HepG2 (cell line): ENCODE results near the gene PADI6. TPM values are rescaled to one million over a fixed set of nuclear protein-coding genes. Genes with fewer than 3 reads are reported as not detected.

ENCODE experiments used
- ATAC-seq: fragments of 200-7000 bp; cut with Tn5 transposase; 3 replicates; pipeline ENCODE4 v1.9.1; 2020; ENCODE audit warnings: mild to moderate bottlenecking, moderate library complexity
- BruUV-seq: library from RNA; stranded (reverse); fragments of 400-500 nt; replicated peaks from 2 replicates; lab custom pipeline; 2021; lab: Mats Ljungman, UMichigan
- CTCF ChIA-PET: fragments of 300-600 bp; formaldehyde crosslinking; extraction: SDS; loops from one replicate; lab custom pipeline; 2021; ENCODE audit warnings: low total read pairs, inconsistent platforms, low intra/inter-chr PET ratio; lab: Yijun Ruan, JAX
- POLR2A ChIA-PET: fragments of 350-600 bp; sonication (Branson Sonifier 250); formaldehyde crosslinking; loops from one replicate; lab custom pipeline; 2020; ENCODE audit warnings: antibody characterized with exemption, inconsistent platforms; lab: Yijun Ruan, JAX
- DNase-seq: peaks from one replicate; pipeline ENCODE4 v3.0.0-alpha.2; 2015; ENCODE audit warnings: low spot score
- FAIRE-seq: peaks from 3 replicates; lab custom pipeline; 2011; peaks lifted over from hg19 to GRCh38; lab: Jason Lieb, UNC
- H2AFZ ChIP-seq: one replicate; pipeline ENCODE4 v1.6.1; 2011; ENCODE audit warnings: low read length, inconsistent platforms
- H3K27ac ChIP-seq: fragments of 300-600 bp; 3 replicates; pipeline ENCODE4 v1.8.0; 2011; ENCODE audit warnings: mixed run types, mild to moderate bottlenecking, mixed read lengths, low read length, inconsistent platforms; ENCODE audit not compliant: insufficient read depth; ENCODE audit errors: extremely low read length
- H3K27me3 ChIP-seq, 2 experiments: fragments of 200-600 bp in 1 of 2; 2 replicates in 1 of 2; 3 replicates in 1 of 2; pipeline versions ENCODE4 v1.6.0 to v1.8.0; 2011; ENCODE audit warnings: low read length in 2 of 2, mild to moderate bottlenecking in 2 of 2, moderate library complexity in 2 of 2, inconsistent platforms in 1 of 2; ENCODE audit not compliant: insufficient read depth in 2 of 2, control insufficient read depth in 1 of 2
- H3K36me3 ChIP-seq, 2 experiments: fragments of 200-600 bp in 1 of 2; replicated peaks in 1 of 2; 2 replicates in 1 of 2; 3 replicates in 1 of 2; pipeline versions ENCODE4 v1.5.1 to v1.8.0; 2011; ENCODE audit warnings: low read length in 2 of 2, inconsistent platforms in 1 of 2; ENCODE audit not compliant: insufficient read depth in 2 of 2, control insufficient read depth in 1 of 2
- H3K4me1 ChIP-seq: 2 replicates; pipeline ENCODE4 v1.5.1; 2012; ENCODE audit warnings: low read length, inconsistent platforms; ENCODE audit not compliant: insufficient read depth
- H3K4me2 ChIP-seq: 2 replicates; pipeline ENCODE4 v1.6.0; 2011; ENCODE audit warnings: low read depth, low read length, inconsistent platforms
- H3K4me3 ChIP-seq, 3 experiments: fragments of 200-600 bp in 1 of 3; sonication (generic), shearing (Covaris generic) in 1 of 3; replicated peaks in 1 of 3; 2 replicates each; pipeline ENCODE4 v1.5.1; 2011 to 2016; ENCODE audit warnings: low read length in 3 of 3, inconsistent platforms in 2 of 3, low read depth in 2 of 3, mild to moderate bottlenecking in 2 of 3, control low read depth in 1 of 3, mixed read lengths in 1 of 3; ENCODE audit not compliant: insufficient read depth in 1 of 3
- H3K79me2 ChIP-seq: one replicate; pipeline ENCODE4 v1.6.1; 2011; ENCODE audit warnings: low read length, inconsistent platforms; ENCODE audit not compliant: insufficient read depth
- H3K9ac ChIP-seq: 2 replicates; pipeline ENCODE4 v1.6.0; 2011; ENCODE audit warnings: mild to moderate bottlenecking, low read depth, low read length, inconsistent platforms; ENCODE audit not compliant: insufficient read depth
- H3K9me3 ChIP-seq: 2 replicates; pipeline ENCODE4 v1.5.1; 2012; ENCODE audit warnings: mild to moderate bottlenecking, low read length
- H4K20me1 ChIP-seq: 2 replicates; pipeline ENCODE4 v1.6.0; 2011; ENCODE audit warnings: inconsistent platforms, mild to moderate bottlenecking, low read length, moderate library complexity; ENCODE audit not compliant: insufficient read depth
- ESRRA ChIP-seq: sonication (generic); formaldehyde crosslinking; IDR thresholded peaks from 2 replicates; pipeline ENCODE4 v1.5.1; 2020; ENCODE audit warnings: mild to moderate bottlenecking, low read depth, missing genetic modification reagents
- FOXK1 ChIP-seq: sonication (generic); formaldehyde crosslinking; IDR thresholded peaks from 2 replicates; pipeline ENCODE4 v1.4.0; 2020; ENCODE audit warnings: low read depth, missing genetic modification reagents, borderline replicate concordance
- KLF12 ChIP-seq: sonication (generic); formaldehyde crosslinking; IDR thresholded peaks from 2 replicates; pipeline ENCODE4 v1.4.0; 2020; ENCODE audit warnings: missing genetic modification reagents, borderline replicate concordance
- KLF9 ChIP-seq: IDR thresholded peaks from 2 replicates; pipeline ENCODE4 v1.6.1; 2016; ENCODE audit warnings: low read depth
- NFE2L2 ChIP-seq: fragments of 150-350 bp; IDR thresholded peaks from 2 replicates; pipeline ENCODE4 v1.6.1; 2014; ENCODE audit warnings: low read length
- SOX5 ChIP-seq: IDR thresholded peaks from 2 replicates; pipeline ENCODE4 v1.6.1; 2016; ENCODE audit warnings: borderline replicate concordance
- TARDBP ChIP-seq: sonication (generic); formaldehyde crosslinking; IDR thresholded peaks from 2 replicates; pipeline ENCODE4 v1.8.0; 2022; ENCODE audit warnings: mild to moderate bottlenecking, missing genetic modification reagents
- TCF7 ChIP-seq: sonication (generic); IDR thresholded peaks from 2 replicates; pipeline ENCODE4 v1.6.1; 2016; ENCODE audit warnings: antibody characterized with exemption, low read depth
- ZNF12 ChIP-seq: sonication (generic); formaldehyde crosslinking; IDR thresholded peaks from 2 replicates; pipeline ENCODE4 v1.5.0; 2020; ENCODE audit warnings: missing genetic modification reagents
- ZNF264 ChIP-seq: sonication (generic); formaldehyde crosslinking; IDR thresholded peaks from 2 replicates; pipeline ENCODE4 v1.4.0; 2020; ENCODE audit warnings: missing genetic modification reagents
- ZNF788 ChIP-seq: sonication (generic); formaldehyde crosslinking; IDR thresholded peaks from 2 replicates; pipeline ENCODE4 v1.5.0; 2020; ENCODE audit warnings: mild to moderate bottlenecking, missing genetic modification reagents, borderline replicate concordance
- ZNF83 ChIP-seq: sonication (generic); formaldehyde crosslinking; IDR thresholded peaks from 2 replicates; pipeline ENCODE4 v1.4.0; 2020; ENCODE audit warnings: missing genetic modification reagents, mild to moderate bottlenecking, borderline replicate concordance
- WGBS: methylation state at CpG from one replicate; pipeline ENCODE4 v1.1.6; 2017; ENCODE audit warnings: low lambda C conversion rate; 5-methylcytosine and 5-hydroxymethylcytosine counted together
- in situ Hi-C: cut with HindIII; loops from 2 replicates; pipeline ENCODE4 v1.10.0; 2017; ENCODE audit warnings: low pct_unique_long_range_greater_than_20kb; ENCODE audit not compliant: extremely low pct_ligation_motif_present
- intact Hi-C: fragments of 100-400 bp; cut with micrococcal nuclease; formaldehyde crosslinking; loops from one replicate; pipeline ENCODE4 v1.10.0; 2022; ENCODE audit not compliant: unreplicated experiment
- polyA plus RNA-seq, 8 experiments: library from polyadenylated mRNA; depleted of rRNA in 3 of 8; stranded (reverse) in 7 of 8; unstranded in 1 of 8; fragments of >200 nt; fragmentation: Illumina TruSeq in 4 of 8; extraction: Trizol in 4 of 8; gene quantifications; 2 replicates each; pipeline versions ENCODE4 v1.2.1 to v1.2.3, GENCODE V29; 2011 to 2016; ENCODE audit warnings: low read depth in 4 of 8, missing spikeins in 1 of 8, mixed read lengths in 1 of 8; ENCODE audit not compliant: insufficient read depth in 1 of 8
- total RNA-seq, 5 experiments: library from RNA; depleted of rRNA; stranded (reverse); fragments of >200 nt; fragmentation: Illumina TruSeq; extraction: Trizol; gene quantifications; 2 replicates each; pipeline ENCODE4 v1.2.3, GENCODE V29; 2016; ENCODE audit warnings: low read depth in 1 of 5
- TF ChIP-seq, protein P1 (sequence below): sonication (generic); formaldehyde crosslinking; IDR thresholded peaks from 2 replicates; pipeline ENCODE4 v1.4.0; 2020; ENCODE audit warnings: mild to moderate bottlenecking, missing genetic modification reagents, borderline replicate concordance
- TF ChIP-seq, protein P2 (sequence below): IDR thresholded peaks from 2 replicates; pipeline ENCODE4 v1.4.0; 2020; ENCODE audit warnings: mild to moderate bottlenecking, missing genetic modification reagents

PADI6 gene
- total and polyA plus RNA-seq, 2 of the 13 experiments (the other 11 are each of a cell fraction or from before 2014, with no cell fraction given): not detected

- Histone ChIP-seq H3K4me2 (no peak overlapping the region), H3K4me1 (peaks cover 4% of the 10 kb centered on the region), H3K27ac (no peak overlapping the region), H3K27me3 (peaks cover 0 to 5% of the 10 kb centered on the region in 2 experiments; a peak in 2 of 5 replicates), H3K9me3 (no peaks in the 10 kb centered on the region), H3K9ac (no peak overlapping the region), H4K20me1 (no peaks in the 10 kb centered on the region), H3K4me3 (no peak overlapping the region), H3K79me2 (no peaks in the 10 kb centered on the region), H2AFZ (no peak overlapping the region), H3K36me3 (no peaks in the 10 kb centered on the region)
- DNase-seq (no peak), FAIRE-seq (no peak), ATAC-seq (peak; percentile 62)
- BruUV-seq: no TSS peak
- TF ChIP-seq ZNF788 (CRISPR knock-in tag): no peak
- TF ChIP-seq KLF12 (CRISPR knock-in tag): 0 out of 2 replicates have a peak, but pooled peaks have one; percentile 40
- WGBS: 47% methylated on average over 6 of the region's 11 CpGs
- in situ Hi-C loops (no loop called here), intact Hi-C loops (no loop called here)
- ChIA-PET CTCF (no interaction called here), POLR2A (no interaction called here)
Observed at GRCh38 chr1:17400725-17401341, 28.8 kb downstream of the PADI6 start.

- peaks cover 0 to 5% of the 10 kb centered on the region in 2 experiments; a peak in 2 of 5 replicates for H3K27me3 ChIP-seq
- H3K4me3 ChIP-seq: no peak overlapping the region
- intact Hi-C loops: no loop called here
- no peak overlapping the region for H3K4me2 ChIP-seq
- no peaks in the 10 kb centered on the region for H3K36me3 ChIP-seq
- peaks cover 9% of the 10 kb centered on the region for H3K4me1 ChIP-seq
- whole genome bisulfite sequencing: 29% methylated on average over 1 of the region's 4 CpGs
- ATAC-seq: no peak
- H3K27ac ChIP-seq: no peak overlapping the region
- in situ Hi-C loops: no loop called here
- no peaks in the 10 kb centered on the region for H3K9me3 ChIP-seq
- H2AFZ ChIP-seq: no peak overlapping the region
- no peak overlapping the region for H3K9ac ChIP-seq
- BruUV-seq: no TSS peak
- ChIA-PET CTCF (no interaction called here), POLR2A (no interaction called here)
- H3K79me2 ChIP-seq: no peaks in the 10 kb centered on the region
- no peaks in the 10 kb centered on the region for H4K20me1 ChIP-seq
- no peak for FAIRE-seq
- no peak for DNase-seq
- TF ChIP-seq, protein P1, sequence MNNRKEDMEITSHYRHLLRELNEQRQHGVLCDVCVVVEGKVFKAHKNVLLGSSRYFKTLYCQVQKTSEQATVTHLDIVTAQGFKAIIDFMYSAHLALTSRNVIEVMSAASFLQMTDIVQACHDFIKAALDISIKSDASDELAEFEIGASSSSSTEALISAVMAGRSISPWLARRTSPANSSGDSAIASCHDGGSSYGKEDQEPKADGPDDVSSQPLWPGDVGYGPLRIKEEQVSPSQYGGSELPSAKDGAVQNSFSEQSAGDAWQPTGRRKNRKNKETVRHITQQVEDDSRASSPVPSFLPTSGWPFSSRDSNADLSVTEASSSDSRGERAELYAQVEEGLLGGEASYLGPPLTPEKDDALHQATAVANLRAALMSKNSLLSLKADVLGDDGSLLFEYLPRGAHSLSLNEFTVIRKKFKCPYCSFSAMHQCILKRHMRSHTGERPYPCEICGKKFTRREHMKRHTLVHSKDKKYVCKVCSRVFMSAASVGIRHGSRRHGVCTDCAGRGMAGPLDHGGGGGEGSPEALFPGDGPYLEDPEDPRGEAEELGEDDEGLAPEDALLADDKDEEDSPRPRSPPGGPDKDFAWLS: no peak
- TF ChIP-seq, protein P2, sequence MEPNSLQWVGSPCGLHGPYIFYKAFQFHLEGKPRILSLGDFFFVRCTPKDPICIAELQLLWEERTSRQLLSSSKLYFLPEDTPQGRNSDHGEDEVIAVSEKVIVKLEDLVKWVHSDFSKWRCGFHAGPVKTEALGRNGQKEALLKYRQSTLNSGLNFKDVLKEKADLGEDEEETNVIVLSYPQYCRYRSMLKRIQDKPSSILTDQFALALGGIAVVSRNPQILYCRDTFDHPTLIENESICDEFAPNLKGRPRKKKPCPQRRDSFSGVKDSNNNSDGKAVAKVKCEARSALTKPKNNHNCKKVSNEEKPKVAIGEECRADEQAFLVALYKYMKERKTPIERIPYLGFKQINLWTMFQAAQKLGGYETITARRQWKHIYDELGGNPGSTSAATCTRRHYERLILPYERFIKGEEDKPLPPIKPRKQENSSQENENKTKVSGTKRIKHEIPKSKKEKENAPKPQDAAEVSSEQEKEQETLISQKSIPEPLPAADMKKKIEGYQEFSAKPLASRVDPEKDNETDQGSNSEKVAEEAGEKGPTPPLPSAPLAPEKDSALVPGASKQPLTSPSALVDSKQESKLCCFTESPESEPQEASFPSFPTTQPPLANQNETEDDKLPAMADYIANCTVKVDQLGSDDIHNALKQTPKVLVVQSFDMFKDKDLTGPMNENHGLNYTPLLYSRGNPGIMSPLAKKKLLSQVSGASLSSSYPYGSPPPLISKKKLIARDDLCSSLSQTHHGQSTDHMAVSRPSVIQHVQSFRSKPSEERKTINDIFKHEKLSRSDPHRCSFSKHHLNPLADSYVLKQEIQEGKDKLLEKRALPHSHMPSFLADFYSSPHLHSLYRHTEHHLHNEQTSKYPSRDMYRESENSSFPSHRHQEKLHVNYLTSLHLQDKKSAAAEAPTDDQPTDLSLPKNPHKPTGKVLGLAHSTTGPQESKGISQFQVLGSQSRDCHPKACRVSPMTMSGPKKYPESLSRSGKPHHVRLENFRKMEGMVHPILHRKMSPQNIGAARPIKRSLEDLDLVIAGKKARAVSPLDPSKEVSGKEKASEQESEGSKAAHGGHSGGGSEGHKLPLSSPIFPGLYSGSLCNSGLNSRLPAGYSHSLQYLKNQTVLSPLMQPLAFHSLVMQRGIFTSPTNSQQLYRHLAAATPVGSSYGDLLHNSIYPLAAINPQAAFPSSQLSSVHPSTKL: no peak
- no peak for TF ChIP-seq ZNF12 (CRISPR knock-in tag)
- no peak for TF ChIP-seq NFE2L2
- no peak for TF ChIP-seq TCF7
- TF ChIP-seq FOXK1: no peak
- TF ChIP-seq ZNF83 (CRISPR knock-in tag): no peak
- TF ChIP-seq TARDBP (CRISPR knock-in tag): no peak
- TF ChIP-seq ZNF264 (CRISPR knock-in tag): no peak
- TF ChIP-seq ESRRA (CRISPR knock-in tag): no peak
- TF ChIP-seq KLF9 (CRISPR knock-in tag): no peak
- TF ChIP-seq SOX5 (CRISPR knock-in tag): no peak
Observed at GRCh38 chr1:17401841-17402240, 29.8 kb downstream of the PADI6 start.
